HG03025 (cell line): ENCODE results near the gene SORBS2.

Experiments
- ATAC-seq: cut with Tn5 transposase; IDR thresholded peaks from one replicate; pipeline ENCODE4 v1.9.1; 2021; ENCODE audit warnings: mild to moderate bottlenecking, moderate library complexity; ENCODE audit not compliant: unreplicated experiment, low FRiP score

The SORBS2 gene

GRCh38 chr4:185598846-185599552 is 213.0 kb downstream of the SORBS2 start:
- ATAC-seq = no peak

- ATAC-seq = peak; percentile 43
Measured at GRCh38 chr4:185597532-185598188, 214.3 kb downstream of the SORBS2 start.

GRCh38 chr4:185592845-185593488 is 219.0 kb downstream of the SORBS2 start:
- no peak for ATAC-seq

- ATAC-seq = no peak
Measured at GRCh38 chr4:185592438-185592837, 219.6 kb downstream of the SORBS2 start.

GRCh38 chr4:185591679-185592141 is 220.3 kb downstream of the SORBS2 start:
- no peak for ATAC-seq

- ATAC-seq = no peak
Measured at GRCh38 chr4:185590982-185591381, 221.0 kb downstream of the SORBS2 start.

GRCh38 chr4:185589067-185589836 is 222.7 kb downstream of the SORBS2 start:
- no peak for ATAC-seq

- peak; percentile 94 for ATAC-seq
Measured at GRCh38 chr4:185587427-185588161, 224.4 kb downstream of the SORBS2 start.

GRCh38 chr4:185587030-185587426 is 225.0 kb downstream of the SORBS2 start:
- peak; percentile 21 for ATAC-seq

GRCh38 chr4:185585211-185585610 is 226.8 kb downstream of the SORBS2 start:
- ATAC-seq = no peak

GRCh38 chr4:185583813-185584212 is 228.2 kb downstream of the SORBS2 start:
- no peak for ATAC-seq

GRCh38 chr4:185582651-185583400 is 229.2 kb downstream of the SORBS2 start:
- no peak for ATAC-seq

- no peak for ATAC-seq
Measured at GRCh38 chr4:185580699-185581098, 231.3 kb downstream of the SORBS2 start.

- ATAC-seq = no peak
Measured at GRCh38 chr4:185578284-185578683, 233.7 kb downstream of the SORBS2 start.

GRCh38 chr4:185576962-185577950 is 234.7 kb downstream of the SORBS2 start:
- no peak for ATAC-seq

- no peak for ATAC-seq
Measured at GRCh38 chr4:185576314-185576961, 235.6 kb downstream of the SORBS2 start.

- ATAC-seq = no peak
Measured at GRCh38 chr4:185573651-185574199, 238.3 kb downstream of the SORBS2 start.
